Measurements from ENCODE around the gene USP36.

- TF ChIP-seq, protein P1, sequence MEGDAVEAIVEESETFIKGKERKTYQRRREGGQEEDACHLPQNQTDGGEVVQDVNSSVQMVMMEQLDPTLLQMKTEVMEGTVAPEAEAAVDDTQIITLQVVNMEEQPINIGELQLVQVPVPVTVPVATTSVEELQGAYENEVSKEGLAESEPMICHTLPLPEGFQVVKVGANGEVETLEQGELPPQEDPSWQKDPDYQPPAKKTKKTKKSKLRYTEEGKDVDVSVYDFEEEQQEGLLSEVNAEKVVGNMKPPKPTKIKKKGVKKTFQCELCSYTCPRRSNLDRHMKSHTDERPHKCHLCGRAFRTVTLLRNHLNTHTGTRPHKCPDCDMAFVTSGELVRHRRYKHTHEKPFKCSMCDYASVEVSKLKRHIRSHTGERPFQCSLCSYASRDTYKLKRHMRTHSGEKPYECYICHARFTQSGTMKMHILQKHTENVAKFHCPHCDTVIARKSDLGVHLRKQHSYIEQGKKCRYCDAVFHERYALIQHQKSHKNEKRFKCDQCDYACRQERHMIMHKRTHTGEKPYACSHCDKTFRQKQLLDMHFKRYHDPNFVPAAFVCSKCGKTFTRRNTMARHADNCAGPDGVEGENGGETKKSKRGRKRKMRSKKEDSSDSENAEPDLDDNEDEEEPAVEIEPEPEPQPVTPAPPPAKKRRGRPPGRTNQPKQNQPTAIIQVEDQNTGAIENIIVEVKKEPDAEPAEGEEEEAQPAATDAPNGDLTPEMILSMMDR (IDR thresholded peaks at IDR 0.05) = no peak
- TF ChIP-seq POLR2A (IDR thresholded peaks at IDR 0.05) = no peak
These were observed 2.0 kb downstream of the USP36 start for GRCh38 chr17:78838574-78839005.
